ENCODE results near the gene MAG.

DNA sequence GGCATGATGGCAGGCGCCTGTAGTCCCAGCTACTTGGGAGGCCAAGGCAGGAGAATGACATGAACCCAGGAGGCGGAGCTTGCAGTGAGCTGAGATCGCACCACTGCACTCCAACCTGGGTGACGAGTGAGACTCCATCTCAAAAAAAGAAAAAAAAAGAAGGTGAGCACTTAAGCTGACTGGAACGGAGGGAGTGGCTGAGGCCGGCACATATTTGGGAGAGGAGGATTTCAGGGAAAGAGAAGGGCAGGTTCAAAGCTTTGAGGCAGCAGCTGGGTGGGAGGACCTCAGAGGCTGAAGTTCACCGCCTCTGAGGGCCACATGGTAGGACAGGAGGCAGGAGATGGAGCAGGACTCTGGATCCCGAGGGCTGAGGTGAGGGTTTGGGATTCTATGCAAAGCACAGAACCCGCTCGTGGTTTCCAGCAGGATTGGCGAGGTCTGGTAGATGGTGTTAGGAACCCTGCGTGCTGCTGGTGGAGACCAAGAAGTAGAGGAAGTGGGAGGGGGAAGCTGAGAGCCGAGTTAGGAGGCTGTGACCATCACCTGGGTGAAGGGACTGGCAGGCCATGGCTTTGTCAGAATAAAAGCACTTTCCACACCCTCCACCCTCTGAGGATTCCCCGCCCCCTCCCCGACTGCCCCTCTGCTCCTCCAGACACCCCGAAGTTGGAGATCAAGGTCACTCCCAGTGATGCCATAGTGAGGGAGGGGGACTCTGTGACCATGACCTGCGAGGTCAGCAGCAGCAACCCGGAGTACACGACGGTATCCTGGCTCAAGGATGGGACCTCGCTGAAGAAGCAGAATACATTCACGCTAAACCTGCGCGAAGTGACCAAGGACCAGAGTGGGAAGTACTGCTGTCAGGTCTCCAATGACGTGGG, 45.4 kb downstream of the MAG start:
- TF ChIP-seq EZH2 (IDR thresholded peaks at IDR 0.05) = no peak
- TF ChIP-seq POLR2AphosphoS5 (IDR thresholded peaks at IDR 0.05; ENCODE audit: borderline replicate concordance, low read depth, low read length) = no peak

Measured in SK-N-MC (cell line).